ENCODE results near the gene NR3C1. TPM values are rescaled to one million over a fixed set of nuclear protein-coding genes. Genes with fewer than 3 reads are reported as not detected.
"Not testable (repeated sequence)": the region's sequence is repeated elsewhere in the genome, so short reads cannot be mapped to it uniquely, and the experiment has no call there.

The NR3C1 gene
- total RNA-seq, 2 experiments from 2014 or later, result 47.1 to 53.9 TPM

GRCh38 chr5:143345671-143346440, 57.6 kb downstream of the NR3C1 start:
- H3K36me3 Mint-ChIP-seq (ENCODE audit: low read depth), result peaks cover 19% of the 10 kb centered on the region
- intact Hi-C loops (cut with DNase I, micrococcal nuclease), result no loop called here
- CTCF ChIA-PET, result interaction anchor here (1.0 kb wide), 1 partner anchor 30 kb away, joined by 3 read pairs; no protein-coding TSS in a partner anchor
- peaks cover 52% of the 10 kb centered on the region for H3K4me1 Mint-ChIP-seq
- ATAC-seq, result no peak
- peak overlapping the region; percentile 4 for H3K27ac Mint-ChIP-seq
- H3K9me3 Mint-ChIP-seq (ENCODE audit: low read depth), result peaks cover 5% of the 10 kb centered on the region
- no peak overlapping the region for H3K4me3 Mint-ChIP-seq
- POLR2A ChIA-PET, result no interaction called here
- DNase-seq, result no peak
- H3K27me3 Mint-ChIP-seq, result no peaks in the 10 kb centered on the region

- Mint-ChIP-seq H3K4me1 (peaks cover 61% of the 10 kb centered on the region), H3K27ac (peak overlapping the region; percentile 85)
- ATAC-seq, result no peak
Observed at GRCh38 chr5:143343042-143343441, 60.4 kb downstream of the NR3C1 start.

GRCh38 chr5:143342607-143343006, 60.9 kb downstream of the NR3C1 start:
- intact Hi-C loops (cut with DNase I, micrococcal nuclease), result loop anchor here (1.0 to 5.0 kb wide), 3 partner anchors 8 to 95 kb away; no protein-coding TSS in a partner anchor
- Mint-ChIP-seq H3K27ac (peak overlapping the region; percentile 85), H3K27me3 (no peaks in the 10 kb centered on the region), H3K4me3 (no peak overlapping the region), H3K4me1 (peaks cover 57% of the 10 kb centered on the region), H3K9me3 (ENCODE audit: low read depth) (peaks cover 5% of the 10 kb centered on the region), H3K36me3 (ENCODE audit: low read depth) (peaks cover 24% of the 10 kb centered on the region)
- POLR2A ChIA-PET, result no interaction called here
- ATAC-seq (no peak), DNase-seq (no peak)
- CTCF ChIA-PET, result interaction anchor here (0.9 to 1.0 kb wide), 2 partner anchors 24 to 67 kb away, joined by 3 read pairs; no protein-coding TSS in a partner anchor

More at GRCh38 chr5:143343042-143343441, 60.4 kb downstream of the NR3C1 start:
- ChIA-PET POLR2A (no interaction called here), CTCF (interaction anchor here (0.9 to 1.0 kb wide), 2 partner anchors 23 to 67 kb away, joined by 3 read pairs; no protein-coding TSS in a partner anchor)
- Mint-ChIP-seq H3K36me3 (ENCODE audit: low read depth) (peaks cover 27% of the 10 kb centered on the region), H3K27me3 (no peaks in the 10 kb centered on the region), H3K4me3 (no peak overlapping the region), H3K9me3 (ENCODE audit: low read depth) (peaks cover 5% of the 10 kb centered on the region)
- no peak for DNase-seq
- intact Hi-C loops (cut with DNase I, micrococcal nuclease), result loop anchor here (2.0 to 5.0 kb wide), 2 partner anchors 62 to 94 kb away; no protein-coding TSS in a partner anchor

GRCh38 chr5:143341807-143342570, 61.5 kb downstream of the NR3C1 start:
- Mint-ChIP-seq H3K4me1 (peaks cover 51% of the 10 kb centered on the region), H3K36me3 (ENCODE audit: low read depth) (peaks cover 24% of the 10 kb centered on the region), H3K27me3 (no peaks in the 10 kb centered on the region), H3K27ac (peak overlapping the region; percentile 85), H3K9me3 (ENCODE audit: low read depth) (peaks cover 5% of the 10 kb centered on the region), H3K4me3 (no peak overlapping the region)
- ChIA-PET CTCF (interaction anchor here (0.9 to 1.2 kb wide), 4 partner anchors 10 to 68 kb away, joined by 3 read pairs; no protein-coding TSS in a partner anchor), POLR2A (no interaction called here)
- DNase-seq (no peak), ATAC-seq (peak; percentile 89)
- intact Hi-C loops (cut with DNase I, micrococcal nuclease), result loop anchor here (1.0 to 5.0 kb wide), 3 partner anchors 8 to 95 kb away; no protein-coding TSS in a partner anchor

GRCh38 chr5:143340891-143341685, 62.4 kb downstream of the NR3C1 start:
- intact Hi-C loops (cut with DNase I, micrococcal nuclease), result loop anchor here in 1 of 2 experiments (5.0 kb wide), 1 partner anchor 96 kb away; no protein-coding TSS in a partner anchor
- ATAC-seq (no peak), DNase-seq (no peak)
- no peaks in the 10 kb centered on the region for H3K27me3 Mint-ChIP-seq
- H3K4me1 Mint-ChIP-seq, result peaks cover 49% of the 10 kb centered on the region
- peaks cover 5% of the 10 kb centered on the region for H3K9me3 Mint-ChIP-seq (ENCODE audit: low read depth)
- POLR2A ChIA-PET, result no interaction called here
- CTCF ChIA-PET, result interaction anchor here (1.0 to 1.2 kb wide), 3 partner anchors 11 to 21 kb away, joined by 3 read pairs; no protein-coding TSS in a partner anchor
- H3K4me3 Mint-ChIP-seq, result no peak overlapping the region
- H3K27ac Mint-ChIP-seq, result peak overlapping the region; percentile 85
- peaks cover 24% of the 10 kb centered on the region for H3K36me3 Mint-ChIP-seq (ENCODE audit: low read depth)

- DNase-seq (no peak), ATAC-seq (peak; percentile 60)
- CTCF ChIA-PET, result interaction anchor here (0.7 to 0.8 kb wide), 3 partner anchors 13 to 847 kb away, joined by 3 read pairs; no protein-coding TSS in a partner anchor
Observed at GRCh38 chr5:143338658-143339366, 64.7 kb downstream of the NR3C1 start.

GRCh38 chr5:143337946-143338345, 65.5 kb downstream of the NR3C1 start:
- H3K27ac Mint-ChIP-seq, result no peak overlapping the region
- H3K9me3 Mint-ChIP-seq (ENCODE audit: low read depth), result peaks cover 3% of the 10 kb centered on the region
- no peaks in the 10 kb centered on the region for H3K27me3 Mint-ChIP-seq
- peaks cover 47% of the 10 kb centered on the region for H3K4me1 Mint-ChIP-seq
- ATAC-seq (no peak), DNase-seq (no peak)
- intact Hi-C loops (cut with DNase I, micrococcal nuclease), result no loop called here
- ChIA-PET CTCF (interaction anchor here (0.7 to 1.0 kb wide), 3 partner anchors 97 to 848 kb away, joined by 3 to 4 read pairs (median 3); no protein-coding TSS in a partner anchor), POLR2A (no interaction called here)
- no peak overlapping the region for H3K4me3 Mint-ChIP-seq
- H3K36me3 Mint-ChIP-seq (ENCODE audit: low read depth), result peaks cover 39% of the 10 kb centered on the region

More at GRCh38 chr5:143338658-143339366, 64.7 kb downstream of the NR3C1 start:
- peak overlapping the region; percentile 5 for H3K27ac Mint-ChIP-seq
- H3K4me3 Mint-ChIP-seq, result no peak overlapping the region
- peaks cover 54% of the 10 kb centered on the region for H3K4me1 Mint-ChIP-seq
- intact Hi-C loops (cut with DNase I, micrococcal nuclease), result no loop called here
- POLR2A ChIA-PET, result interaction anchor here (0.7 to 0.9 kb wide), 3 partner anchors 12 to 336 kb away, joined by 4 to 7 read pairs (median 5); no protein-coding TSS in a partner anchor
- H3K36me3 Mint-ChIP-seq (ENCODE audit: low read depth), result peaks cover 34% of the 10 kb centered on the region
- H3K9me3 Mint-ChIP-seq (ENCODE audit: low read depth), result peaks cover 3% of the 10 kb centered on the region
- H3K27me3 Mint-ChIP-seq, result no peaks in the 10 kb centered on the region

- Mint-ChIP-seq H3K4me1 (peaks cover 41% of the 10 kb centered on the region), H3K27ac (no peak overlapping the region), H3K36me3 (ENCODE audit: low read depth) (peaks cover 41% of the 10 kb centered on the region), H3K9me3 (ENCODE audit: low read depth) (no peaks in the 10 kb centered on the region), H3K27me3 (no peaks in the 10 kb centered on the region), H3K4me3 (no peak overlapping the region)
- ChIA-PET CTCF (interaction anchor here (1.1 kb wide), 1 partner anchor 18 kb away, joined by 3 read pairs; no protein-coding TSS in a partner anchor), POLR2A (no interaction called here)
- DNase-seq, result no peak
- no peak for ATAC-seq
- intact Hi-C loops (cut with DNase I, micrococcal nuclease), result no loop called here
Observed at GRCh38 chr5:143336485-143336884, 67.0 kb downstream of the NR3C1 start.

- H3K36me3 Mint-ChIP-seq (ENCODE audit: low read depth), result peaks cover 34% of the 10 kb centered on the region
- ChIA-PET CTCF (interaction anchor here (0.6 kb wide), 1 partner anchor 381 kb away, joined by 3 read pairs; no protein-coding TSS in a partner anchor), POLR2A (interaction anchor here (0.6 to 0.7 kb wide), 2 partner anchors 36 to 326 kb away, joined by 3 read pairs; no protein-coding TSS in a partner anchor)
- intact Hi-C loops (cut with DNase I, micrococcal nuclease), result no loop called here
- H3K4me3 Mint-ChIP-seq, result no peak overlapping the region
- no peak overlapping the region for H3K27ac Mint-ChIP-seq
- H3K4me1 Mint-ChIP-seq, result peaks cover 38% of the 10 kb centered on the region
- DNase-seq (no peak), ATAC-seq (peak; percentile 67)
- H3K27me3 Mint-ChIP-seq, result no peaks in the 10 kb centered on the region
- H3K9me3 Mint-ChIP-seq (ENCODE audit: low read depth), result peaks cover 2% of the 10 kb centered on the region
Observed at GRCh38 chr5:143334903-143335302, 68.6 kb downstream of the NR3C1 start.

GRCh38 chr5:143334380-143334779, 69.1 kb downstream of the NR3C1 start:
- POLR2A ChIA-PET, result interaction anchor here (0.6 kb wide), 1 partner anchor 325 kb away, joined by 3 read pairs; no protein-coding TSS in a partner anchor
- CTCF ChIA-PET, result interaction anchor here (0.6 kb wide), 1 partner anchor 381 kb away, joined by 3 read pairs; no protein-coding TSS in a partner anchor
- H3K4me1 Mint-ChIP-seq, result peaks cover 34% of the 10 kb centered on the region
- H3K27ac Mint-ChIP-seq; H3K4me3 Mint-ChIP-seq; intact Hi-C loops (cut with DNase I, micrococcal nuclease); H3K27me3 Mint-ChIP-seq; DNase-seq; H3K9me3 Mint-ChIP-seq (ENCODE audit: low read depth); ATAC-seq: not testable (repeated sequence)
- peaks cover 31% of the 10 kb centered on the region for H3K36me3 Mint-ChIP-seq (ENCODE audit: low read depth)

Measured in activated CD4-positive, alpha-beta T cell treated with anti-CD3 and anti-CD28 coated beads for 36 hours (primary cell).